HEK293T (cell line): ENCODE measurements around the gene EGFR.

Experiments
- BHLHE40 ChIP-seq: fragments of 450-650 bp; IDR thresholded peaks from 2 replicates; pipeline ENCODE4 v1.6.1; 2016; ENCODE audit warnings: mild to moderate bottlenecking, moderate library complexity, borderline replicate concordance
- FOXA1 ChIP-seq: fragments of 450-650 bp; IDR thresholded peaks from 2 replicates; pipeline ENCODE4 v1.6.1; 2016; ENCODE audit warnings: mild to moderate bottlenecking
- SP1 ChIP-seq: fragments of 450-650 bp; IDR thresholded peaks from 2 replicates; pipeline ENCODE4 v1.6.1; 2017
- ZNF384 ChIP-seq: fragments of 450-650 bp; IDR thresholded peaks from 2 replicates; pipeline ENCODE4 v1.6.1; 2016
- TF ChIP-seq, protein P1 (sequence below): fragments of 450-650 bp; IDR thresholded peaks from 2 replicates; pipeline ENCODE4 v1.6.1; 2016

DNA sequence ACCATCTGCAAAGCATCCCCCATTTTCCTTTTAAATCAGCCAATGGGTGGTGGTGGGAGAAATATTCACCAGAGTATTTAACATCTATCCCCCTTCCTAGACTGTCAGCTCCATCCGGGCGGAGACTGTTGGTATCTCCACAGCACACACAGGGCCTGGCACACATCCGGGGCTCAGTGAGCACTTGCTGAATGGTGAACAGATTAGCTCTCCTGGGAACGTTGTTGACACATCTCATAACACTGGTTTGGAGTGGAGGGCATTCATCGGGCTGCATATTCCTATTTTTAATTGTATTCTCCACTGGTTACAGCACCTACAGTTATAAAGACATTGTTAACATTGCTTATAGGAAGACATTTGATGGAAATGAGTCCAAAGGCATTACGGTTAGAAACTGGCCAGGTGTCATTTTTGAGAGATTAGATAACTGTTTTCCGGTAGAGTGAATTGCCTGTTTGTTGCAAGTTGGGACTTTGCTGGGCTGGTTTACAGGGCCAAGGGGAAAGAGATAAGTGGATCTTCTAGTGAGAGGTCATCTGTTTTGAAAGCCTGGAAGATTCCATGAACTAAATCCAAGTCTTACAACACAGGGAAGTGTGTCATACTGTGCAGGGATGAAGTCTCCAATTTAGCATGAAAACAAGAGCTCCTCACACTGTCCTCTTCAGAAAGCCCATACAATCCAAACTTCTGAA is 101.8 kb downstream of the EGFR start:
- TF ChIP-seq BHLHE40 (no peak), ZNF384 (no peak), SP1 (no peak), FOXA1 (no peak)
- TF ChIP-seq, protein P1, sequence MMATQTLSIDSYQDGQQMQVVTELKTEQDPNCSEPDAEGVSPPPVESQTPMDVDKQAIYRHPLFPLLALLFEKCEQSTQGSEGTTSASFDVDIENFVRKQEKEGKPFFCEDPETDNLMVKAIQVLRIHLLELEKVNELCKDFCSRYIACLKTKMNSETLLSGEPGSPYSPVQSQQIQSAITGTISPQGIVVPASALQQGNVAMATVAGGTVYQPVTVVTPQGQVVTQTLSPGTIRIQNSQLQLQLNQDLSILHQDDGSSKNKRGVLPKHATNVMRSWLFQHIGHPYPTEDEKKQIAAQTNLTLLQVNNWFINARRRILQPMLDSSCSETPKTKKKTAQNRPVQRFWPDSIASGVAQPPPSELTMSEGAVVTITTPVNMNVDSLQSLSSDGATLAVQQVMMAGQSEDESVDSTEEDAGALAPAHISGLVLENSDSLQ = no peak
